Spleen (tissue), 11 donors: ENCODE data around the gene CPT1B. TPM values are rescaled to one million over a fixed set of nuclear protein-coding genes. Genes with fewer than 3 reads are reported as not detected.

ENCODE experiments used
- DNase-seq: peaks from one replicate; pipeline ENCODE4 v3.0.0-alpha.2; 2020
- H3K27ac ChIP-seq, 8 donors: fragments of 200-600 bp; sonication (generic) in 7 of 8; 1 replicate in 4 of 8; 2 replicates in 4 of 8; pipeline versions ENCODE4 v1.5.0 to v1.8.0; 2016 to 2021; ENCODE audit warnings: inconsistent platforms in 4 of 8, mild to moderate bottlenecking in 4 of 8, moderate library complexity in 1 of 8
- H3K27me3 ChIP-seq, 7 donors: fragments of 200-600 bp; sonication (generic) in 6 of 7; replicated peaks in 1 of 7; 1 replicate in 4 of 7; 2 replicates in 3 of 7; pipeline versions ENCODE4 v1.5.0 to v1.8.0; 2016 to 2021; ENCODE audit warnings: inconsistent platforms in 3 of 7, mild to moderate bottlenecking in 1 of 7
- H3K36me3 ChIP-seq, 6 donors: fragments of 200-600 bp; sonication (generic) in 5 of 6; 1 replicate in 4 of 6; 2 replicates in 2 of 6; pipeline versions ENCODE4 v1.5.0 to v1.8.0; 2016 to 2021; ENCODE audit warnings: inconsistent platforms in 2 of 6
- H3K4me1 ChIP-seq, 6 donors: fragments of 200-600 bp; sonication (generic) in 5 of 6; 1 replicate in 3 of 6; 2 replicates in 3 of 6; pipeline versions ENCODE4 v1.5.0 to v1.8.0; 2016 to 2021; ENCODE audit warnings: inconsistent platforms in 3 of 6
- H3K4me3 ChIP-seq, 8 donors: fragments of 200-600 bp; sonication (generic) in 7 of 8; 1 replicate in 4 of 8; 2 replicates in 4 of 8; pipeline versions ENCODE4 v1.5.0 to v1.8.0; 2016 to 2021; ENCODE audit warnings: inconsistent platforms in 4 of 8, mild to moderate bottlenecking in 4 of 8, moderate library complexity in 2 of 8
- H3K9me3 ChIP-seq, 8 donors: fragments of 200-600 bp; sonication (generic) in 7 of 8; 1 replicate in 4 of 8; 2 replicates in 4 of 8; pipeline versions ENCODE4 v1.5.0 to v1.8.0; 2016 to 2021; ENCODE audit warnings: inconsistent platforms in 4 of 8
- CTCF ChIP-seq, 11 experiments: fragments of 200-600 bp in 7 of 11; fragments of 450-650 bp in 4 of 11; sonication (generic) in 4 of 11; IDR thresholded peaks in 8 of 11; conservative IDR thresholded peaks in 3 of 11; 1 replicate in 7 of 11; 2 replicates in 4 of 11; pipeline versions ENCODE4 v1.4.0 to v1.8.0; 2016 to 2021; ENCODE audit warnings: antibody characterized with exemption in 11 of 11, inconsistent platforms in 4 of 11, mild to moderate bottlenecking in 1 of 11
- POLR2A ChIP-seq, 3 donors: fragments of 450-650 bp; IDR thresholded peaks; one replicate each; pipeline ENCODE4 v1.5.1; 2017; ENCODE audit warnings: antibody characterized with exemption in 3 of 3, mild to moderate bottlenecking in 1 of 3
- POLR2AphosphoS5 ChIP-seq, 3 donors: sonication (generic); formaldehyde crosslinking; IDR thresholded peaks; one replicate each; pipeline ENCODE4 v1.5.1; 2017; ENCODE audit warnings: antibody characterized with exemption in 3 of 3
- WGBS, 5 donors: extraction: QIAGEN DNeasy Blood & Tissue Kit in 3 of 5; methylation state at CpG; one replicate each; pipeline versions ENCODE4 v1.1.5 to v1.1.7; 2013 to 2018; 5-methylcytosine and 5-hydroxymethylcytosine counted together
- intact Hi-C: fragments of 100-400 bp; cut with DNase I; formaldehyde crosslinking; loops from one replicate; pipeline ENCODE4 v1.15.0; 2023; ENCODE audit warnings: low total_unique reads
- polyA plus RNA-seq, 3 donors: library from polyadenylated mRNA; stranded (reverse); fragments of 200-250 nt; gene quantifications; one replicate each; pipeline ENCODE4 v1.2.1, GENCODE V29; 2013
- total RNA-seq, 7 donors: library from RNA; depleted of rRNA in 3 of 7; stranded (reverse); fragments of >200 nt in 3 of 7; fragmentation: NEBNext Ultra II Directional in 4 of 7; extraction: Animal tissue kit (Norgen Biotek cat#: 25700) in 4 of 7; gene quantifications; one replicate each; pipeline versions ENCODE4 v1.1.0 to v1.2.1, GENCODE V29; 2016 to 2021
- donor health status: healthy with polysubstance abuse.
- donor health status: DM: no; HTN: no; CAD: no; lungs with moderate emphysema.
- donor health status: DM: no; HTN: no; CAD: no.
- donor health status: Bipolar disorder and iron deficiency.
- donor health status: healthy.
- donor health status: DM: no; HTN: no; CAD: no.
- donor health status: DM: yes; HTN: yes; CAD: no.

Gene CPT1B
- total and polyA plus RNA-seq, 10 donors: 23.6 to 55.3 (median 34.3) TPM

DNA sequence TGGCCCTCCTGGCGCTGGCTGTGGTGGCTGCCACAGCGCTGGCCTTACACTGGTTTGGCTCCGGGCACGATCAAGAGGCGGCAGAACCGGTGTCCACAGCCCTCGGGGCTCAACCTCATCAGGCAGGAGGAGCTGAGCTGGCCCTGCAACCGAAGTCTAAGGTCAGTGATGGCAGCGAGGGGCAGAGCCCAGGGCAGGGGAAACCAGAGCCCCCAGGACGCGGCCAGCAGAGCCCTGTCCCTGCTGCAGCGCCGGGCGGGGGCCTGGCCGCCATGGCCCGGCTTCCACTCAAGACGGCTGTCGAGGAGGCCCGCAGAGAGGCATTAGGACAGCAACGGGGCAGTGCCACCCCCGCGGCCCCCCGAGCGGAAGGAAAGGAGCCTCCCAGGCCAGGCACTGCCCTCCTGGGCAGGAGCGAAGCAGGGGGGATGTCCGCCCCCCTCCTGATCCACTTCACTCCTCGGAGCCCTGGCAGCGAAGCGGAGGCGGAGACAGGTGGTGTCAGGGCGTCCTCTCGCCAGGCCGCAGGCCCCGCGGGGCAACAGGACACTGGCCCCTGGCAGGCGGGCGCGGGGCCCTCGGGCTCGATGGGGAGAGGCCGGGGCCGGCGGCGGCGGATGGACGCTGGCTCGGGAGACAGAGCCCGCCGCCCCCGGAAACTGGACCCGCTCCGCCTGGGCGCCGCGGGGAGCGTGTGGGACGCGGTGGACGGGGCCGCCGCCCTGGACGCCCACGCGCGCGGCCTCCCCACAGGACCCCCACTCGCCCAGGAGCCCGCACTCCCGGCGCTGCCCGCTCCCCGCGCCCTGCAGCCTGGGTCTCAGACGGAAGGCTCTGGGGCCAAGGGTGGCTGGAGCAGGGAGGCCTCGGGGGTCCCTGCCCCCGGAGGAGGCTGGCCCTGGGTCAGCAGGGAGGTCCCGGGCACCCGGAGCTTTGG lies 31.6 kb downstream of the CPT1B start:
- intact Hi-C loops: no loop called here
- no peaks in the 10 kb centered on the region for H3K36me3 ChIP-seq
- peak overlapping the region in 2 of 8 donors; percentile 99 for H3K27ac ChIP-seq
- DNase-seq: peak; percentile 84
- H3K4me1 ChIP-seq: peaks cover 20 to 93% (median 57%) of the 10 kb centered on the region in 6 donors
- no peaks in the 10 kb centered on the region for H3K9me3 ChIP-seq
- WGBS, 5 donors: 70 to 87% (median 82%) methylated on average over 42 to 78 of the region's 78 CpGs
- no peak overlapping the region for H3K4me3 ChIP-seq
- H3K27me3 ChIP-seq: peaks cover 0 to 34% (median 14%) of the 10 kb centered on the region in 7 donors
- TF ChIP-seq POLR2A (IDR thresholded peaks at IDR 0.05) (no peak), POLR2AphosphoS5 (IDR thresholded peaks at IDR 0.05) (no peak), CTCF (IDR thresholded peaks at IDR 0.05 in 8 of 11, conservative IDR thresholded peaks at IDR 0.05 in 3 of 11) (no peak)

DNA sequence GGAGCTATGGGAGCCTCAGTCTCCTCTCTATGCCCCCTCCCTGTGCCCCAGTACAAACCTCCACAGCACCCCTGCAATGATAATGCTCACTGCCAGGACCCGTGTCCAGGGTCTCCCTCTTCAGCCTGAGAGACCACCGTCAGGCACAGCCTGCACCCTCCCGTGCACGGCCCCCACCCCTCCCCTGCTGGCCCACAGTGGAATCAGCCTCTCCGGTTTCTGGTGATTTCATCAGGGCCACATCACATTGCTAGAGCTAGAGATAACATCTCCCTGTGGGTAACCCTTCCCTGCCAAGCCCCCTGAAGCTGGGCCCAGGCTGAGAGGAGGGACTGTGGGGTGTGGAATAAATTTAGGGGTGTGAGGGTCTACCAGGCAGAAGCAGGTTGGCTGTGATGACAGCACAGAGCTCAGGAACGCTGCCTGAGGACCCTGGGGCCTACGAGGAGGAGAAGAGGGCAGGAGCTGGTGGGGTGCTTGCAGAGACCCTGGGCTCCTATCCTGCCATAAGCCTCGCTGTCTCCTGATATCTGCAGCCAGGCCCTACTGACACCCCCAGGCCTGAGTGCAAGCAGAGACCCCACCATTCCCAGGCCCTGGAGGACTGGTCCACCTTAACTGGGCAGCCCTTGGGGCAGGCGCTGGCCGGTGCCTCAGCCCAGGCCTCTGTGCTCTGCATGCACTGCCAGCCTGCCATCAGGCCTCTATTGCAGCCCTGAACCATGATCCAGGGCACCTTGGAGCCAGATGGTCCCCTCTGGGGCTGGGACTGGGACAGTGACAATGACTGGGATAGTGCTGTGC lies 32.5 kb downstream of the CPT1B start, which contains the start of gene KLHDC7B:
Gene KLHDC7B, plus strand, starts transcription at position 378 of the 804 bp plus-strand sequence. Its CDS starts 345 bp downstream, at position 723.
- TF ChIP-seq POLR2A (IDR thresholded peaks at IDR 0.05): no peak
- no peak for TF ChIP-seq CTCF (IDR thresholded peaks at IDR 0.05 in 8 of 11, conservative IDR thresholded peaks at IDR 0.05 in 3 of 11)
- TF ChIP-seq POLR2AphosphoS5 (IDR thresholded peaks at IDR 0.05): no peak
- no peak within 1 kb of the TSS for H3K4me3 ChIP-seq
- no peaks in the 10 kb centered on the region for H3K9me3 ChIP-seq
- H3K27me3 ChIP-seq: peaks cover 0 to 34% (median 14%) of the 10 kb centered on the region in 7 donors
- H3K36me3 ChIP-seq: no peaks in the 10 kb centered on the region
- intact Hi-C loops: no loop called here
- H3K27ac ChIP-seq: peak within 1 kb of the TSS; percentile 59 to 100 (median 98)
- WGBS, 5 donors: 61 to 74% (median 65%) methylated on average over 8 to 10 of the region's 10 CpGs
- peaks cover 25 to 98% (median 60%) of the 10 kb centered on the region in 6 donors for H3K4me1 ChIP-seq
- DNase-seq: peak; percentile 79

- Histone ChIP-seq H3K27me3 (peaks cover 0 to 34% (median 14%) of the 10 kb centered on the region in 7 donors), H3K36me3 (no peaks in the 10 kb centered on the region), H3K4me1 (peaks cover 30 to 99% (median 66%) of the 10 kb centered on the region in 6 donors), H3K27ac (peak overlapping the region; percentile 59 to 100 (median 98)), H3K4me3 (peak overlapping the region in 2 of 8 donors; percentile 19 to 60), H3K9me3 (no peaks in the 10 kb centered on the region)
- intact Hi-C loops: no loop called here
- TF ChIP-seq CTCF (IDR thresholded peaks at IDR 0.05 in 8 of 11, conservative IDR thresholded peaks at IDR 0.05 in 3 of 11): no peak
- TF ChIP-seq POLR2A (IDR thresholded peaks at IDR 0.05): no peak
- TF ChIP-seq POLR2AphosphoS5 (IDR thresholded peaks at IDR 0.05): no peak
- 49 to 72% (median 50%) methylated on average over 5 of the region's 5 CpGs for WGBS, 5 donors
- peak; percentile 82 for DNase-seq
Measured at GRCh38 chr22:50544746-50545253, 33.4 kb downstream of the CPT1B start.
